ENCODE measurements around the gene RABGEF1. TPM values are rescaled to one million over a fixed set of nuclear protein-coding genes. Genes with fewer than 3 reads are reported as not detected.

RABGEF1 gene
- total and polyA plus RNA-seq, 2 of the 8 experiments (the other 6 are each of a cell fraction or from before 2014, with no cell fraction given), result 10.2 to 18.0 TPM

- Histone ChIP-seq H3K9me3 (ENCODE audit: insufficient read depth in 2 of 2, low read depth in 1 of 2, low read length in 1 of 2) (no peaks in the 10 kb centered on the region), H4K8ac (ENCODE audit: extremely low read depth, insufficient read depth, low read length) (no peak overlapping the region), H3K4ac (replicated peaks; ENCODE audit: insufficient read length, low read depth, low read length) (no peak overlapping the region), H3K4me1 (replicated peaks in 1 of 4; ENCODE audit: control insufficient read depth in 3 of 4, insufficient read depth in 4 of 4, low read length in 3 of 4) (no peaks in the 10 kb centered on the region), H2BK20ac (ENCODE audit: low read length) (no peak overlapping the region), H2BK120ac (replicated peaks; ENCODE audit: low read depth, low read length) (no peak overlapping the region), H3K23me2 (ENCODE audit: low read depth, low read length) (no peaks in the 10 kb centered on the region), H3K18ac (ENCODE audit: extremely low read depth, low read length) (no peak overlapping the region), H3K79me1 (ENCODE audit: low read depth, low read length) (peaks cover 4% of the 10 kb centered on the region), H4K5ac (ENCODE audit: insufficient read length, low read depth, low read length) (no peak overlapping the region), H3K27me3 (replicated peaks in 1 of 4; ENCODE audit: control insufficient read depth in 3 of 4, extremely low read depth in 1 of 4, insufficient read depth in 3 of 4, low read length in 3 of 4) (no peaks in the 10 kb centered on the region), H3K56ac (replicated peaks; ENCODE audit: insufficient read length, low read depth, low read length) (no peak overlapping the region), H3K4me3 (ENCODE audit: extremely low read depth in 1 of 4, insufficient read depth in 2 of 4, low read depth in 3 of 4, low read length in 4 of 4) (no peak overlapping the region), H4K91ac (replicated peaks; ENCODE audit: insufficient read length, low read length) (no peak overlapping the region), H3K14ac (ENCODE audit: insufficient read length) (no peak overlapping the region), H2BK5ac (ENCODE audit: low read depth, low read length) (no peak overlapping the region), H2BK15ac (ENCODE audit: low read length) (no peak overlapping the region), H3K9ac (replicated peaks in 1 of 4; ENCODE audit: extremely low read depth in 1 of 4, low read depth in 3 of 4, low read length in 3 of 4) (no peak overlapping the region), H3K4me2 (ENCODE audit: insufficient read depth in 1 of 2, low read depth in 2 of 2, low read length in 2 of 2) (no peak overlapping the region), H2AK5ac (ENCODE audit: low read depth, low read length) (no peak overlapping the region), H2AFZ (ENCODE audit: low read length) (no peak overlapping the region), H3K23ac (ENCODE audit: insufficient read length) (no peak overlapping the region), H3K79me2 (ENCODE audit: control insufficient read depth in 1 of 2, insufficient read depth in 2 of 2, low read length in 2 of 2) (peaks cover 4 to 70% of the 10 kb centered on the region in 2 experiments; a peak in 3 of 4 replicates), H3K27ac (ENCODE audit: low read depth, low read length) (no peak overlapping the region), H2BK12ac (ENCODE audit: low read depth, low read length) (no peak overlapping the region), H3K36me3 (ENCODE audit: control insufficient read depth in 2 of 4, insufficient read depth in 4 of 4, low read length in 3 of 4) (no peaks in the 10 kb centered on the region), H4K20me1 (replicated peaks in 1 of 2; ENCODE audit: control insufficient read depth in 1 of 2, insufficient read depth in 2 of 2, low read length in 2 of 2) (peaks cover 0 to 9% of the 10 kb centered on the region in 2 experiments)
- no peak for DNase-seq (ENCODE audit: low read depth in 1 of 2, low spot score in 2 of 2)
- no peak for FAIRE-seq
- 98% methylated on average over 8 of the region's 8 CpGs; no CpG with 5 or more reads in 1 of the 2 experiments for WGBS, 2 experiments (ENCODE audit: extremely low coverage in 1 of 2, insufficient coverage in 1 of 2, insufficient read length in 1 of 2, insufficient replicate concordance in 2 of 2, low coverage in 1 of 2, low lambda C conversion rate in 2 of 2, missing lambda C conversion rate in 1 of 2)
- ChIA-PET CTCF (ENCODE audit: partially characterized antibody) (no interaction called here), POLR2A (ENCODE audit: partially characterized antibody) (interaction anchor here (0.6 kb wide), 2 partner anchors 12 to 252 kb away, joined by 3 read pairs; partner anchors contain the start of gene RABGEF1)
- no peak for TF ChIP-seq EZH2 (IDR thresholded peaks at IDR 0.05; ENCODE audit: low read depth, low read length, severe bottlenecking)
- no peak for TF ChIP-seq HDAC2 (IDR thresholded peaks at IDR 0.05; ENCODE audit: borderline replicate concordance in 1 of 2, low read depth in 2 of 2, low read length in 2 of 2)
- no peak for TF ChIP-seq RBBP5 (IDR thresholded peaks at IDR 0.05; ENCODE audit: borderline replicate concordance, low read depth, low read length)
- no peak for TF ChIP-seq PHF8 (conservative IDR thresholded peaks at IDR 0.05; ENCODE audit: low read depth, low read length)
- TF ChIP-seq BRCA1 (IDR thresholded peaks at IDR 0.05; ENCODE audit: low read depth, low read length), result no peak
- no peak for TF ChIP-seq CEBPB (IDR thresholded peaks at IDR 0.05; ENCODE audit: low read depth, low read length)
- TF ChIP-seq KDM5A (IDR thresholded peaks at IDR 0.05; ENCODE audit: low read length), result no peak
- no peak for TF ChIP-seq CTBP2 (IDR thresholded peaks at IDR 0.05; ENCODE audit: borderline replicate concordance, insufficient read depth, insufficient read length, low read length)
- TF ChIP-seq CBX5 (IDR thresholded peaks at IDR 0.05; ENCODE audit: low read depth, low read length), result no peak
- TF ChIP-seq POU5F1 (IDR thresholded peaks at IDR 0.05; ENCODE audit: low read depth, low read length), result no peak
- no peak for TF ChIP-seq TCF12 (IDR thresholded peaks at IDR 0.05; ENCODE audit: low read depth, low read length)
- TF ChIP-seq USF2 (IDR thresholded peaks at IDR 0.05; ENCODE audit: low read length), result no peak
- TF ChIP-seq ASH2L (IDR thresholded peaks at IDR 0.05; ENCODE audit: low read length), result no peak
- no peak for TF ChIP-seq EGR1 (IDR thresholded peaks at IDR 0.05; ENCODE audit: borderline replicate concordance, low read depth, low read length)
These were observed 11.4 kb downstream of the RABGEF1 start for GRCh38 chr7:66751945-66752344.
